SK-N-MC (cell line): ENCODE measurements around the gene RALGPS1.

ENCODE experiments used
- EZH2 ChIP-seq: fragments of 200-600 bp; sonication (generic); IDR thresholded peaks from one replicate; pipeline ENCODE4 v1.6.1; 2017; ENCODE audit warnings: antibody characterized with exemption
- POLR2AphosphoS5 ChIP-seq: IDR thresholded peaks from 2 replicates; pipeline ENCODE4 v1.6.1; 2012; ENCODE audit warnings: mild to moderate bottlenecking, low read depth, low read length, borderline replicate concordance

GRCh38 chr9:127170103-127170502 lies 255.5 kb downstream of the RALGPS1 start:
- TF ChIP-seq POLR2AphosphoS5 (no peak), EZH2 (no peak)
